HEK293 (cell line): Measurements from ENCODE around the gene TPM4.

Source experiments
- CTCF ChIA-PET: fragments of 350-600 bp; formaldehyde crosslinking; extraction: SDS; loops from one replicate; lab custom pipeline; 2021; ENCODE audit warnings: antibody characterized with exemption; lab: Yijun Ruan, JAX
- POLR2A ChIA-PET: fragments of 300-600 bp; formaldehyde crosslinking; extraction: SDS; loops from one replicate; lab custom pipeline; 2020; ENCODE audit warnings: antibody characterized with exemption, inconsistent platforms; lab: Yijun Ruan, JAX
- H3K27ac ChIP-seq: fragments of 200-500 bp; sonication (Bioruptor generic); 2 replicates; pipeline ENCODE4 v1.5.1; 2014; ENCODE audit warnings: low read depth, low read length, control low read depth, inconsistent platforms; ENCODE audit errors: extremely low read depth
- H3K36me3 ChIP-seq, 2 experiments: fragments of 200-500 bp in 1 of 2; sonication (Bioruptor generic) in 1 of 2; 1 replicate in 1 of 2; 2 replicates in 1 of 2; pipeline ENCODE4 v1.5.1; 2014 to 2017; ENCODE audit warnings: inconsistent platforms in 2 of 2, low read length in 2 of 2; ENCODE audit not compliant: control insufficient read depth in 2 of 2, insufficient read depth in 1 of 2
- H3K4me1 ChIP-seq: fragments of 200-500 bp; sonication (Bioruptor generic); 2 replicates; pipeline ENCODE4 v1.5.1; 2014; ENCODE audit warnings: mild to moderate bottlenecking, low read length, inconsistent platforms; ENCODE audit not compliant: control insufficient read depth, insufficient read depth
- H3K4me3 ChIP-seq: 2 replicates; pipeline ENCODE4 v1.5.1; 2011; ENCODE audit warnings: low read depth, mild to moderate bottlenecking, control low read depth, low read length, moderate library complexity
- H3K9me3 ChIP-seq: fragments of 200-500 bp; sonication (Bioruptor generic); 2 replicates; pipeline ENCODE4 v1.5.1; 2014; ENCODE audit warnings: low read depth, low read length, inconsistent platforms; ENCODE audit not compliant: control insufficient read depth, insufficient read depth
- KLF9 ChIP-seq: fragments of 450-650 bp; formaldehyde crosslinking; IDR thresholded peaks from 2 replicates; pipeline ENCODE4 v1.5.1; 2016; ENCODE audit warnings: missing biosample characterization, missing genetic modification characterization, low read depth
- MYNN ChIP-seq: fragments of 450-650 bp; formaldehyde crosslinking; IDR thresholded peaks from 2 replicates; pipeline ENCODE4 v1.5.1; 2016; ENCODE audit warnings: missing biosample characterization, missing genetic modification characterization, borderline replicate concordance
- MZF1 ChIP-seq: fragments of 450-650 bp; formaldehyde crosslinking; IDR thresholded peaks from 2 replicates; pipeline ENCODE4 v1.5.1; 2017; ENCODE audit warnings: missing biosample characterization, missing genetic modification characterization, borderline replicate concordance
- SP7 ChIP-seq: fragments of 450-650 bp; formaldehyde crosslinking; IDR thresholded peaks from 2 replicates; pipeline ENCODE4 v1.5.1; 2016; ENCODE audit warnings: missing biosample characterization, missing genetic modification characterization
- ZBTB1 ChIP-seq: fragments of 450-650 bp; formaldehyde crosslinking; IDR thresholded peaks from 2 replicates; pipeline ENCODE4 v1.5.1; 2016; ENCODE audit warnings: missing biosample characterization, missing genetic modification characterization
- ZBTB17 ChIP-seq: fragments of 450-650 bp; formaldehyde crosslinking; IDR thresholded peaks from 2 replicates; pipeline ENCODE4 v1.5.1; 2016; ENCODE audit warnings: missing biosample characterization, missing genetic modification characterization
- ZNF140 ChIP-seq: fragments of 450-650 bp; formaldehyde crosslinking; IDR thresholded peaks from 2 replicates; pipeline ENCODE4 v1.5.1; 2016; ENCODE audit warnings: missing biosample characterization, missing genetic modification characterization
- ZNF221 ChIP-seq: fragments of 450-650 bp; formaldehyde crosslinking; IDR thresholded peaks from 2 replicates; pipeline ENCODE4 v1.5.1; 2017; ENCODE audit warnings: missing biosample characterization, missing genetic modification characterization, borderline replicate concordance
- ZNF239 ChIP-seq: fragments of 450-650 bp; formaldehyde crosslinking; IDR thresholded peaks from 2 replicates; pipeline ENCODE4 v1.5.1; 2016; ENCODE audit warnings: missing biosample characterization, missing genetic modification characterization
- ZNF266 ChIP-seq: fragments of 450-650 bp; formaldehyde crosslinking; IDR thresholded peaks from 2 replicates; pipeline ENCODE4 v1.5.1; 2016; ENCODE audit warnings: missing biosample characterization, missing genetic modification characterization, low read depth
- ZNF354C ChIP-seq: fragments of 450-650 bp; formaldehyde crosslinking; IDR thresholded peaks from 2 replicates; pipeline ENCODE4 v1.5.1; 2016; ENCODE audit warnings: missing biosample characterization, missing genetic modification characterization, low read depth, borderline replicate concordance
- ZNF366 ChIP-seq: fragments of 450-650 bp; formaldehyde crosslinking; conservative IDR thresholded peaks from 2 replicates; pipeline ENCODE4 v1.5.1; 2016; ENCODE audit warnings: missing biosample characterization, missing genetic modification characterization
- ZNF423 ChIP-seq: fragments of 450-650 bp; formaldehyde crosslinking; IDR thresholded peaks from 2 replicates; pipeline ENCODE4 v1.5.1; 2016; ENCODE audit warnings: missing biosample characterization, missing genetic modification characterization
- ZNF433 ChIP-seq: fragments of 450-650 bp; formaldehyde crosslinking; IDR thresholded peaks from 2 replicates; pipeline ENCODE4 v1.5.1; 2016; ENCODE audit warnings: missing biosample characterization, missing genetic modification characterization, low read depth
- ZNF571 ChIP-seq: fragments of 450-650 bp; formaldehyde crosslinking; IDR thresholded peaks from 2 replicates; pipeline ENCODE4 v1.5.0; 2017; ENCODE audit warnings: missing biosample characterization, missing genetic modification characterization
- ZNF776 ChIP-seq: fragments of 450-650 bp; formaldehyde crosslinking; IDR thresholded peaks from 2 replicates; pipeline ENCODE4 v1.5.0; 2017; ENCODE audit warnings: missing biosample characterization, missing genetic modification characterization, borderline replicate concordance
- ZNF843 ChIP-seq: fragments of 450-650 bp; formaldehyde crosslinking; IDR thresholded peaks from 2 replicates; pipeline ENCODE4 v1.5.1; 2016; ENCODE audit warnings: missing biosample characterization, missing genetic modification characterization
- ZSCAN16 ChIP-seq: fragments of 450-650 bp; formaldehyde crosslinking; IDR thresholded peaks from 2 replicates; pipeline ENCODE4 v1.5.1; 2016; ENCODE audit warnings: missing biosample characterization, missing genetic modification characterization
- TF ChIP-seq, protein P1 (sequence below): fragments of 450-650 bp; formaldehyde crosslinking; IDR thresholded peaks from 2 replicates; pipeline ENCODE4 v1.5.1; 2016; ENCODE audit warnings: missing biosample characterization, missing genetic modification characterization
- TF ChIP-seq, protein P2 (sequence below): IDR thresholded peaks from 2 replicates; pipeline ENCODE4 v1.6.1; 2011; ENCODE audit warnings: mild to moderate bottlenecking, low read depth, low read length, borderline replicate concordance
- TF ChIP-seq, protein P3 (sequence below): fragments of 450-650 bp; formaldehyde crosslinking; IDR thresholded peaks from 2 replicates; pipeline ENCODE4 v1.5.1; 2016; ENCODE audit warnings: missing biosample characterization, missing genetic modification characterization

TPM4 gene

DNA sequence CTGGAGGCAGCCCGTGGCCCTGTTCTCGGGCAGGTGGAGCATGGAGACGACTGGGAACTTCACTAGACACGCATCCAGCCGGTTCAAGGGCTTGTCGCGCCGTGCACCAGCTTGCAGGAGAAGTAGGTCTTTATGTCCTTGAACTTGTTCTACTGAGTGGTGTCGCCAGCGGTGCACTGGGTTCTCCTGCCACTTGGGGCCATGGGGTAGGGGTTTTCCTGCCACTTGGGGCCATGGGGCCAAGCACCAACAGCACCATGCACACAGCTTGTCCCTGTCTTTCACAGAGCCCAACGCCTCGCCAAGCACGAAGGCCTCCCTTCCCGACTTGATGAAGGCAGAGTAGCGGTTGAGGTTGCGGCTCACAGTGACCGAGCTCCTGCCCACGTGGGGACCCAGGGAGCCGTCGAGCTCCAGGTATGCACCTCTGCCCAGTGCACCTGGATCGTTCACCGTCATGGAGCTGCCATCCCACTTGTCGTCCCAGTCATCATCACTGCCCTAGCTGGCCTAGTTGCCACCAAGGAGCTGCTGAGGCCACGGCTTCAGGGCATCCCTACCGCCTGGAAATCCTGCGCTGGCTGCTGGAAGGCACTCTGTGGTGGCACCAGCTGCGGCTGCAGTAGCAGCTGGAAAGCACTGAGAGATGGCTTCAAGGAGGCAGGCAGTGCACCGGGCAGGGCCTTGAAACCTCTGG lies 40.5 kb upstream of the TPM4 start (continued):
- TF ChIP-seq ZNF221 (tag by site-specific recombination) (no peak), ZNF366 (tag by site-specific recombination) (no peak), ZNF266 (tag by site-specific recombination) (no peak), ZNF354C (no peak)
- TF ChIP-seq, protein P1, sequence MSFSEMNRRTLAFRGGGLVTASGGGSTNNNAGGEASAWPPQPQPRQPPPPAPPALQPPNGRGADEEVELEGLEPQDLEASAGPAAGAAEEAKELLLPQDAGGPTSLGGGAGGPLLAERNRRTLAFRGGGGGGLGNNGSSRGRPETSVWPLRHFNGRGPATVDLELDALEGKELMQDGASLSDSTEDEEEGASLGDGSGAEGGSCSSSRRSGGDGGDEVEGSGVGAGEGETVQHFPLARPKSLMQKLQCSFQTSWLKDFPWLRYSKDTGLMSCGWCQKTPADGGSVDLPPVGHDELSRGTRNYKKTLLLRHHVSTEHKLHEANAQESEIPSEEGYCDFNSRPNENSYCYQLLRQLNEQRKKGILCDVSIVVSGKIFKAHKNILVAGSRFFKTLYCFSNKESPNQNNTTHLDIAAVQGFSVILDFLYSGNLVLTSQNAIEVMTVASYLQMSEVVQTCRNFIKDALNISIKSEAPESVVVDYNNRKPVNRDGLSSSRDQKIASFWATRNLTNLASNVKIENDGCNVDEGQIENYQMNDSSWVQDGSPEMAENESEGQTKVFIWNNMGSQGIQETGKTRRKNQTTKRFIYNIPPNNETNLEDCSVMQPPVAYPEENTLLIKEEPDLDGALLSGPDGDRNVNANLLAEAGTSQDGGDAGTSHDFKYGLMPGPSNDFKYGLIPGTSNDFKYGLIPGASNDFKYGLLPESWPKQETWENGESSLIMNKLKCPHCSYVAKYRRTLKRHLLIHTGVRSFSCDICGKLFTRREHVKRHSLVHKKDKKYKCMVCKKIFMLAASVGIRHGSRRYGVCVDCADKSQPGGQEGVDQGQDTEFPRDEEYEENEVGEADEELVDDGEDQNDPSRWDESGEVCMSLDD (tag by site-specific recombination), result no peak
- TF ChIP-seq, all 188 proteins: peak for 0

DNA sequence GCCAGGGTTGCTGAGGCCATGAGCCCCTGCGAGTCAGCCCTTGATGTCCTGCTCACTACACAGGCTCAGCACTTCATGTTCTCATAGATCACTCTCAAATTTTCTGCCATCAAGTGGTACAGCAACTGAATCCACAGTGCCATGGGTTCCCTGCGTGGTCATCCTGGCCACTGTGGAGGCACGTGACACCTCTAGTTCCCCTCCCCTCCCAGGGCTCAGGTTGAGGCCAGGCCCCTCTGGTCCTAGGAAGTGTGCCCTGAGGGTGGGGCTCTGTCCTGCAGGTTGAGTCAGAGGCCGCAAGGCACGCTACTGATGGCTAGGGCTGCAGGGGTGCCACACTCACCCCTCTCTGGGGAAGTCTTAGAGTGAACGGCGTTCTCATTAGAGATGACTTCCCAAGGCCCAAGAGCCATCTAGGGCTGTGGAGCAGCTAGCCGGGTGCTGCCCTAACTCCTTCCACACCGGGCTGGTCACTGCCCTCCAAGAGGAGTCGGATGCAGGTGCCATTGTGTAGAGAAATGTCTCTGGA lies 39.8 kb upstream of the TPM4 start:
- Histone ChIP-seq H3K27ac (no peak overlapping the region), H3K4me1 (no peaks in the 10 kb centered on the region), H3K9me3 (no peaks in the 10 kb centered on the region), H3K4me3 (no peak overlapping the region), H3K36me3 (no peaks in the 10 kb centered on the region)
- ChIA-PET POLR2A (no interaction called here), CTCF (no interaction called here)
- TF ChIP-seq KLF9 (tag by site-specific recombination) (no peak), ZNF140 (tag by site-specific recombination) (no peak), SP7 (tag by site-specific recombination) (no peak), ZNF776 (tag by site-specific recombination) (no peak), ZNF423 (tag by site-specific recombination) (no peak), MZF1 (no peak), ZNF843 (tag by site-specific recombination) (no peak), ZBTB1 (tag by site-specific recombination) (no peak)
- TF ChIP-seq, protein P2, sequence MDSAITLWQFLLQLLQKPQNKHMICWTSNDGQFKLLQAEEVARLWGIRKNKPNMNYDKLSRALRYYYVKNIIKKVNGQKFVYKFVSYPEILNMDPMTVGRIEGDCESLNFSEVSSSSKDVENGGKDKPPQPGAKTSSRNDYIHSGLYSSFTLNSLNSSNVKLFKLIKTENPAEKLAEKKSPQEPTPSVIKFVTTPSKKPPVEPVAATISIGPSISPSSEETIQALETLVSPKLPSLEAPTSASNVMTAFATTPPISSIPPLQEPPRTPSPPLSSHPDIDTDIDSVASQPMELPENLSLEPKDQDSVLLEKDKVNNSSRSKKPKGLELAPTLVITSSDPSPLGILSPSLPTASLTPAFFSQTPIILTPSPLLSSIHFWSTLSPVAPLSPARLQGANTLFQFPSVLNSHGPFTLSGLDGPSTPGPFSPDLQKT, result no peak
- TF ChIP-seq, protein P3, sequence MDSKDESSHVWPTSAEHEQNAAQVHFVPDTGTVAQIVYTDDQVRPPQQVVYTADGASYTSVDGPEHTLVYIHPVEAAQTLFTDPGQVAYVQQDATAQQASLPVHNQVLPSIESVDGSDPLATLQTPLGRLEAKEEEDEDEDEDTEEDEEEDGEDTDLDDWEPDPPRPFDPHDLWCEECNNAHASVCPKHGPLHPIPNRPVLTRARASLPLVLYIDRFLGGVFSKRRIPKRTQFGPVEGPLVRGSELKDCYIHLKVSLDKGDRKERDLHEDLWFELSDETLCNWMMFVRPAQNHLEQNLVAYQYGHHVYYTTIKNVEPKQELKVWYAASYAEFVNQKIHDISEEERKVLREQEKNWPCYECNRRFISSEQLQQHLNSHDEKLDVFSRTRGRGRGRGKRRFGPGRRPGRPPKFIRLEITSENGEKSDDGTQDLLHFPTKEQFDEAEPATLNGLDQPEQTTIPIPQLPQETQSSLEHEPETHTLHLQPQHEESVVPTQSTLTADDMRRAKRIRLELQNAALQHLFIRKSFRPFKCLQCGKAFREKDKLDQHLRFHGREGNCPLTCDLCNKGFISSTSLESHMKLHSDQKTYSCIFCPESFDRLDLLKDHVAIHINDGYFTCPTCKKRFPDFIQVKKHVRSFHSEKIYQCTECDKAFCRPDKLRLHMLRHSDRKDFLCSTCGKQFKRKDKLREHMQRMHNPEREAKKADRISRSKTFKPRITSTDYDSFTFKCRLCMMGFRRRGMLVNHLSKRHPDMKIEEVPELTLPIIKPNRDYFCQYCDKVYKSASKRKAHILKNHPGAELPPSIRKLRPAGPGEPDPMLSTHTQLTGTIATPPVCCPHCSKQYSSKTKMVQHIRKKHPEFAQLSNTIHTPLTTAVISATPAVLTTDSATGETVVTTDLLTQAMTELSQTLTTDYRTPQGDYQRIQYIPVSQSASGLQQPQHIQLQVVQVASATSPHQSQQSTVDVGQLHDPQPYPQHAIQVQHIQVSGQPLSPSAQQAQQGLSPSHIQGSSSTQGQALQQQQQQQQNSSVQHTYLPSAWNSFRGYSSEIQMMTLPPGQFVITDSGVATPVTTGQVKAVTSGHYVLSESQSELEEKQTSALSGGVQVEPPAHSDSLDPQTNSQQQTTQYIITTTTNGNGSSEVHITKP (tag by site-specific recombination), result no peak

GRCh38 chr19:16036941-16037340 lies 39.4 kb upstream of the TPM4 start:
- POLR2A ChIA-PET, result no interaction called here
- H3K9me3 ChIP-seq, result no peaks in the 10 kb centered on the region
- CTCF ChIA-PET, result no interaction called here
- H3K4me1 ChIP-seq, result no peaks in the 10 kb centered on the region
- no peak overlapping the region for H3K4me3 ChIP-seq
- H3K36me3 ChIP-seq, result no peaks in the 10 kb centered on the region
- H3K27ac ChIP-seq, result no peak overlapping the region
- TF ChIP-seq ZNF239 (tag by site-specific recombination) (no peak), ZNF571 (tag by site-specific recombination) (no peak), MYNN (tag by site-specific recombination) (no peak), ZNF433 (tag by site-specific recombination) (no peak), ZBTB17 (tag by site-specific recombination) (no peak), ZSCAN16 (tag by site-specific recombination) (no peak)
- TF ChIP-seq, protein P3 (tag by site-specific recombination), result no peak
